Progenitor cell of endocrine pancreas (in vitro differentiated cells): Measurements from ENCODE around the gene MEIS2. TPM values are rescaled to one million over a fixed set of nuclear protein-coding genes. Genes with fewer than 3 reads are reported as not detected.

Source experiments
- DNase-seq: peaks from one replicate; pipeline ENCODE4 v3.0.0; 2021; ENCODE audit warnings: low spot score; ENCODE audit not compliant: unreplicated experiment
- H3K27ac Mint-ChIP-seq: 2 replicates; pipeline ENCODE4 v1.8.0; 2021; ENCODE audit warnings: mild to moderate bottlenecking, moderate library complexity, mixed read lengths
- H3K27me3 Mint-ChIP-seq: 2 replicates; pipeline ENCODE4 v1.8.0; 2021; ENCODE audit warnings: mixed read lengths
- H3K36me3 Mint-ChIP-seq: 2 replicates; pipeline ENCODE4 v1.8.0; 2022; ENCODE audit warnings: mixed read lengths; ENCODE audit not compliant: insufficient read depth
- H3K4me1 Mint-ChIP-seq: 2 replicates; pipeline ENCODE4 v1.8.0; 2021; ENCODE audit warnings: low read depth, mixed read lengths
- H3K4me3 Mint-ChIP-seq: 2 replicates; pipeline ENCODE4 v1.8.0; 2021; ENCODE audit warnings: low read depth, mild to moderate bottlenecking, moderate library complexity, mixed read lengths
- H3K9me3 Mint-ChIP-seq: 2 replicates; pipeline ENCODE4 v1.8.0; 2021; ENCODE audit warnings: low read depth, mixed read lengths
- CTCF ChIP-seq: fragments of 200-600 bp; sonication (generic); IDR thresholded peaks from one replicate; pipeline ENCODE4 v1.5.0; 2021; ENCODE audit warnings: antibody characterized with exemption, mild to moderate bottlenecking; ENCODE audit not compliant: unreplicated experiment
- total RNA-seq: library from RNA; stranded (reverse); gene quantifications from 2 replicates; pipeline ENCODE4 v1.2.1, GENCODE V29; 2021

MEIS2 gene
- total RNA-seq, 1 donor from 2014 or later, result 133 TPM

DNA sequence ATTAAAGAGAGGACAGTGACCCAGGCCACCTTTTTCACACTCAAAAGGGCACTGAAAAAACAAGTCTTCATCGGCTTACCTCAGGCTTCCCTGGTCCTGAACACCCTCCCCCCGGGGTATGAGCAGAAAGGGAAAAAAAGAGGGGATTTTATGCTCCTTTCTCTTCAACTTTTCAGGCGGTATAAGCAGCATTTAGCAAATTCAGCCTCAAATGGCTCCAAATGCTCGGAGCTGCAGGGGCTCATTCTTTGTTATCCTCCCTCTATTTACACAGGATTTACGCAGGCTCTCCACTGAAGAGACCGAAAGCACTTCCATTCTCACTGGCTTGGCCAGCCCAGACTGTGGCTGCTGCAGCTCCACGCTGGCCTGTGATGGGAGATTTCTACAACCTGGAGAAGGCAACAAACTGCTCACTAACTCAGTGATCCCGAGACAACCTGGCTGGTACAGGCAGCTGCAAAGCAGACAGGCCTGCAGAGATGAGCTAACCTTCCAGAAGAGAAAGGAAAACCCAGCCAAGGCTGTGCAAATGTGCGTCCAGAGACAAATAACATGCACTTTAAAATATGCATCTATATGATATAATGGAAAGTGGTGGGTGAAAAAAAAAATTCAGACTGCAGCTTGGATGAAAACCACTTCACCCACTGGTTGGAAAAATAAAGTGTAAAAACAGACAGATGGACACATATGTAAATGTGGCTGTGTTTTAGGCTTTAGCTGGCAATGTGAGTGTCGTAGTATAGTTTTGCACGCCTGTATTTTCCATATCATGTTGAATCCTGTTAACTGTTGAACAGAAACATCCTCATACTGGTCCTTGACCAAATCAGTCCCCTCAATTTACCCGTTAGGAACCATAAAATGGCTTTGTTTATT is 54.2 kb downstream of the MEIS2 start:
- DNase-seq, result no peak
- H3K27ac Mint-ChIP-seq, result peak overlapping the region; percentile 71

DNA sequence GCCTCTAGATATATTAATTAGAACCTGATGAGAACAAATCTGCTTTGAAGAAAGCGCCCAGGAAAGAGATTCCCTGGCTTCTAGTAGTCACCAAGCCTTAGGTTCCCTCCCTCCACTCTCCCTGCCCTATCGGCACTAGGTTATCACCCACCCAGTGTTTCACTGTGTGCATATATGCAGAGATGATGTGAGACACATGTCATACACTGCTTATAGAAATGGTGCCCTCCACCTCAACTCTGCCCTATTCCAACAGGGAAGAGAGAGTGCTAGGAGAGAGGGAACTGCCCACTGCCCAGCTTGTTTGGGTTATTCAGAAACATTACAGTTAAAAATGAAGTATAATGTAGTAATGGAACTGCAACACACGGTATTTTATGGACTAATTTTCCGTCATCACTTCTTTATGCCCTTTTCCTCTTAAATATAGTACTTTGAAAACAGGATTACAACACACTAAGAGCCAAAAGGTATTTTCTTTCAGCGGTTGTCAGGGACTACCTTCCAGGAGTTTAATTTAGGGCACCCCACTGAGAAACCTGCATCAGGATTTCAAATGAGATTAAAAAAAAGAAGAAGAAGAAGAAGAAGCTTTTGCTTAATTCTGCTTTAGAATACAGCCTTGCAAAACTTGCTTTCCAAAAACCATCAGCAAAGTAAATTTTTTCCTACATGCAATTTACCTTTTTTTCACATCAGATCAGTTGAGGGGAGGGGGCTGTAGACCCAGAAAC is 55.3 kb downstream of the MEIS2 start:
- no peak for DNase-seq
- peaks cover 38% of the 10 kb centered on the region for H3K4me1 Mint-ChIP-seq

More for the DNA sequence above, 54.2 kb downstream of the MEIS2 start:
- no peak for TF ChIP-seq CTCF
- H3K27me3 Mint-ChIP-seq, result no peaks in the 10 kb centered on the region
- peaks cover 3% of the 10 kb centered on the region for H3K9me3 Mint-ChIP-seq
- peak overlapping the region; percentile 50 for H3K4me3 Mint-ChIP-seq
- H3K4me1 Mint-ChIP-seq, result peaks cover 33% of the 10 kb centered on the region
- H3K36me3 Mint-ChIP-seq, result peaks cover 24% of the 10 kb centered on the region

GRCh38 chr15:37041836-37042235 is 58.5 kb downstream of the MEIS2 start:
- peaks cover 52% of the 10 kb centered on the region for H3K4me1 Mint-ChIP-seq
- no peak overlapping the region for H3K27ac Mint-ChIP-seq
- DNase-seq, result no peak
- H3K27me3 Mint-ChIP-seq, result no peaks in the 10 kb centered on the region
- no peaks in the 10 kb centered on the region for H3K9me3 Mint-ChIP-seq
- no peak overlapping the region for H3K4me3 Mint-ChIP-seq
- no peak for TF ChIP-seq CTCF
- peaks cover 22% of the 10 kb centered on the region for H3K36me3 Mint-ChIP-seq

More for the DNA sequence above, 55.3 kb downstream of the MEIS2 start:
- peak overlapping the region; percentile 33 for H3K4me3 Mint-ChIP-seq
- TF ChIP-seq CTCF, result no peak
- no peaks in the 10 kb centered on the region for H3K9me3 Mint-ChIP-seq
- peaks cover 18% of the 10 kb centered on the region for H3K36me3 Mint-ChIP-seq
- H3K27ac Mint-ChIP-seq, result peak overlapping the region; percentile 71
- no peaks in the 10 kb centered on the region for H3K27me3 Mint-ChIP-seq

DNA sequence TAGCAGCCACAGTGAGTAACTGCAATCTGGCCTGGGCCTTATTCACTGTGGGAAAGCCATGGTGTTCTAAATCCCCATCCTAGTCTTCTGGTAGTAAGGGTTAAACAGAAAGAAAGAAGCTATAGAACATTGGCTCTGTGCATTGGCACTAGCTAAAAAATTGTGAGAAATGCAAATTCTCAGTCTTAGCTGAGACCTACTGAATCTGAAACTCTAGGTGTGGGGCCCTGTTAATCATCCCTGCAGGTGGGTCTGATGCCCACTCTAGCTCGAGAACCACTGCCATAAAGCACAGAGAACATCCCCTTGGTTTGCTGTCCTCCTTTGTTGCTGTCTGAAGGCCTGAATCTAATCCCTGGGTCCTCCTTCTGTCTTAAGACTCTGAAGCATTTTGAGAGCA is 59.3 kb downstream of the MEIS2 start:
- Mint-ChIP-seq H3K27me3 (no peaks in the 10 kb centered on the region), H3K9me3 (no peaks in the 10 kb centered on the region), H3K4me3 (no peak overlapping the region), H3K4me1 (peaks cover 54% of the 10 kb centered on the region), H3K36me3 (peaks cover 24% of the 10 kb centered on the region), H3K27ac (peak overlapping the region; percentile 15)
- DNase-seq, result no peak
- no peak for TF ChIP-seq CTCF

DNA sequence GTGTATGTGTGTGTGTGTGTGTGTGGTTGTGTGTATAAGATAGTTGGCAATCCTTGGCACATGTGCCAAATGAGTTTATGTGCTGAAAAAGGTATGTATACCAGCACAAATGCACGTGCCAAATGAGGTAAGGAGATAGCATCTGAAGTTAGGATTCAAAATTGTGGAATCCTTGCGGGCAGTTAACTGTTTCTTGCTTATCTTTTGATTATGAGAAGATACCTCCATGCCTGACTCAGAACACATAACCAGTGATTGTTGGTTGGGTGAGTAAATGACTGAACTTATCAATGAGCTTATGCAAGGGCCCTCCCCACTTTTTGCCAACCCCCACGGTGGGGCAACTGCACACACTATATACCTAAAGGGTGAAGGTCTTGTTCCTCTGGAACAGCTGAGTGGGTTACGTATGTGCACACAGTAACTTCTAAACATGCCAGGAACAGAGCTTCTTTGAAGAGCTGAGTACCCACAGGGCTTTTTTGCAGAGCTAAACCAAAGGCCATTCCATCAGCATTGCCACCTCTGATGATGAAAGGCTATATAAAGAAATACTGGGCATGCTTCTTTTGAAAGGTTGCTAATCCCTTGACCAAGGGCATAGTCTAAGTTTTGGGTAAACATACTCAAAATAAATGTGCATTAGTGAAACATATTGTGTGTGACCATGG is 60.1 kb downstream of the MEIS2 start:
- Mint-ChIP-seq H3K4me3 (no peak overlapping the region), H3K27me3 (no peaks in the 10 kb centered on the region), H3K9me3 (no peaks in the 10 kb centered on the region), H3K4me1 (peaks cover 54% of the 10 kb centered on the region), H3K36me3 (peaks cover 28% of the 10 kb centered on the region), H3K27ac (no peak overlapping the region)
- DNase-seq, result no peak
- no peak for TF ChIP-seq CTCF
